Neural progenitor cell (in vitro differentiated cells): Measurements from ENCODE around the gene MCRS1.

Experiments used
- CTCF ChIP-seq: fragments of 200-600 bp; sonication (generic); IDR thresholded peaks from 2 replicates; pipeline ENCODE4 v1.5.1; 2017; ENCODE audit warnings: antibody characterized with exemption, mild to moderate bottlenecking
- EZH2 ChIP-seq: fragments of 200-600 bp; sonication (generic); IDR thresholded peaks from 2 replicates; pipeline ENCODE4 v1.6.1; 2017; ENCODE audit warnings: antibody characterized with exemption, mild to moderate bottlenecking, moderate library complexity
- EZH2phosphoT487 ChIP-seq: fragments of 200-600 bp; sonication (generic); IDR thresholded peaks from 2 replicates; pipeline ENCODE4 v1.6.1; 2017; ENCODE audit warnings: antibody characterized with exemption

DNA sequence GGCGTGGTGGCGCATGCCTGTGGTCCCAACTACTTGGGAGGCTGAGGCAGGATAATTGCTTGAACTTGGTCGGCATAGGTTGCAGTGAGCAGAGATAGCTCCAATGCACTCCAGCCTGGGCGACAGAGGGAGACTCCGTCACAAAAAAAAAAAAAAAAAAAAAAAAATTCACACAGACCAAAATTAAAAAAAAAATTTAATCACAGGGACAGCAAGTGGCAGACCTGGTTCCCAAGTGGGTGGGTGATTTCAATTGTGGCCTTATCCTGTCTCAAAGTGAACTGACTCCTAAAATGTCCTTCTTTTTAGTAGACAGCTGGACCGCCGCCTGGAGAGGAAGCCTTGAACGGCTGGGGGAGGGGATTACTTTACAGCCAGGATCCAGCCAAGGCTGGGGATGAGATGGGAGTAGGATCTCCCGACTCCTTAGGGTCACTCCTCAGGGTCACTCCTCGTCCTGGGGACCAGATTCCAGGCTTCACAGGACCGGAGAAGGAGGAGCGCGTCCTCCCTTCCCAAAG, 30.7 kb downstream of the MCRS1 start:
- no peak for TF ChIP-seq CTCF
- no peak for TF ChIP-seq EZH2
- TF ChIP-seq EZH2phosphoT487 = no peak
